K562 (cell line): ENCODE measurements around the gene ATP2B1. TPM values are rescaled to one million over a fixed set of nuclear protein-coding genes. Genes with fewer than 3 reads are reported as not detected.

Experiments
- KLF10 ChIP-seq: fragments of 250-450 bp; sonication (Bioruptor Pico); IDR thresholded peaks from 2 replicates; pipeline ENCODE4 v1.6.1; 2021; ENCODE audit warnings: matching md5 sums
- ZNF165 ChIP-seq: fragments of 250-450 bp; sonication (Bioruptor Pico); IDR thresholded peaks from 2 replicates; pipeline ENCODE4 v1.4.0; 2020; ENCODE audit warnings: borderline replicate concordance
- ZNF507 ChIP-seq: conservative IDR thresholded peaks from 2 replicates; pipeline ENCODE4 v1.6.1; 2017; ENCODE audit warnings: missing genetic modification characterization, missing compliant biosample characterization
- polyA plus RNA-seq, 8 experiments: library from polyadenylated mRNA; depleted of rRNA in 4 of 8; stranded (reverse) in 5 of 8; unstranded in 3 of 8; fragments of >200 nt; fragmentation: Nextera tagmentation in 2 of 8; fragmentation: Illumina TruSeq in 1 of 8; extraction: Ambion mirVana in 2 of 8; extraction: Trizol in 1 of 8; gene quantifications; 2 replicates each; pipeline versions ENCODE4 v1.2.1 to v1.2.3, GENCODE V29; 2011 to 2014; ENCODE audit warnings: inconsistent platforms in 1 of 8, missing spikeins in 1 of 8
- total RNA-seq, 7 experiments: library from RNA; depleted of rRNA in 6 of 7; stranded (reverse); fragments of >200 nt in 6 of 7; fragmentation: Illumina TruSeq in 2 of 7; extraction: Trizol in 2 of 7; gene quantifications; 2 replicates each; pipeline versions ENCODE4 v1.2.1 to v1.2.3, GENCODE V29; 2011 to 2021; ENCODE audit warnings: low replicate concordance in 1 of 7
- TF ChIP-seq, protein P1 (sequence below): sonication (generic); formaldehyde crosslinking; IDR thresholded peaks from 2 replicates; pipeline ENCODE4 v1.8.0; 2023; ENCODE audit warnings: mild to moderate bottlenecking, missing genetic modification reagents
- TF ChIP-seq, protein P2 (sequence below): fragments of 450-650 bp; formaldehyde crosslinking; IDR thresholded peaks from 2 replicates; pipeline ENCODE4 v1.4.0; 2020; ENCODE audit warnings: mild to moderate bottlenecking
- TF ChIP-seq, protein P3 (sequence below): fragments of 450-650 bp; formaldehyde crosslinking; IDR thresholded peaks from 2 replicates; pipeline ENCODE4 v1.4.0; 2020; ENCODE audit warnings: mild to moderate bottlenecking, moderate library complexity

The ATP2B1 gene
- total and polyA plus RNA-seq, 9 of the 15 experiments (the other 6 are each of a cell fraction or from before 2014, with no cell fraction given) = 8.6 to 39.0 (median 27.8) TPM

DNA sequence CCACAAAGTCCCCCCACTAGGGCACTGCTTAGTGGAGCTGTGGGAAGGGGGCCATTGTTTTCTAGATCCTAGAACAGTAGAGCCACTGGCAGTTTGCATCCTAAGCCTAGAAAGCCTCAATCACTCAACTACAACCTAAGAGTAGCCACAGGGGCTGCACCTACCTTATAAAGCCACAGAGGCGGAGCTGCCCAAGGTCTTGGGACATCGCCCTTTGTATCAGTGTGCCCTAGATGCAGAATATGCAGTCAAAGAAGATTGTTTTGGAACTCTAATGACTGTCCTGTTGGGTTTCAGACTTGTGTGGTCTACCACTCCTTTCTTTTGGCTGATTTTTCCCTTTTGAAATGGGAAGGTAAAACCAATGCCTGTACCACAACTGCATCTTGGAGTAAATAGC, 59.5 kb downstream of the ATP2B1 start (continued):
- TF ChIP-seq, protein P1, sequence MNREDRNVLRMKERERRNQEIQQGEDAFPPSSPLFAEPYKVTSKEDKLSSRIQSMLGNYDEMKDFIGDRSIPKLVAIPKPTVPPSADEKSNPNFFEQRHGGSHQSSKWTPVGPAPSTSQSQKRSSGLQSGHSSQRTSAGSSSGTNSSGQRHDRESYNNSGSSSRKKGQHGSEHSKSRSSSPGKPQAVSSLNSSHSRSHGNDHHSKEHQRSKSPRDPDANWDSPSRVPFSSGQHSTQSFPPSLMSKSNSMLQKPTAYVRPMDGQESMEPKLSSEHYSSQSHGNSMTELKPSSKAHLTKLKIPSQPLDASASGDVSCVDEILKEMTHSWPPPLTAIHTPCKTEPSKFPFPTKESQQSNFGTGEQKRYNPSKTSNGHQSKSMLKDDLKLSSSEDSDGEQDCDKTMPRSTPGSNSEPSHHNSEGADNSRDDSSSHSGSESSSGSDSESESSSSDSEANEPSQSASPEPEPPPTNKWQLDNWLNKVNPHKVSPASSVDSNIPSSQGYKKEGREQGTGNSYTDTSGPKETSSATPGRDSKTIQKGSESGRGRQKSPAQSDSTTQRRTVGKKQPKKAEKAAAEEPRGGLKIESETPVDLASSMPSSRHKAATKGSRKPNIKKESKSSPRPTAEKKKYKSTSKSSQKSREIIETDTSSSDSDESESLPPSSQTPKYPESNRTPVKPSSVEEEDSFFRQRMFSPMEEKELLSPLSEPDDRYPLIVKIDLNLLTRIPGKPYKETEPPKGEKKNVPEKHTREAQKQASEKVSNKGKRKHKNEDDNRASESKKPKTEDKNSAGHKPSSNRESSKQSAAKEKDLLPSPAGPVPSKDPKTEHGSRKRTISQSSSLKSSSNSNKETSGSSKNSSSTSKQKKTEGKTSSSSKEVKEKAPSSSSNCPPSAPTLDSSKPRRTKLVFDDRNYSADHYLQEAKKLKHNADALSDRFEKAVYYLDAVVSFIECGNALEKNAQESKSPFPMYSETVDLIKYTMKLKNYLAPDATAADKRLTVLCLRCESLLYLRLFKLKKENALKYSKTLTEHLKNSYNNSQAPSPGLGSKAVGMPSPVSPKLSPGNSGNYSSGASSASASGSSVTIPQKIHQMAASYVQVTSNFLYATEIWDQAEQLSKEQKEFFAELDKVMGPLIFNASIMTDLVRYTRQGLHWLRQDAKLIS = no peak
- TF ChIP-seq, protein P2, sequence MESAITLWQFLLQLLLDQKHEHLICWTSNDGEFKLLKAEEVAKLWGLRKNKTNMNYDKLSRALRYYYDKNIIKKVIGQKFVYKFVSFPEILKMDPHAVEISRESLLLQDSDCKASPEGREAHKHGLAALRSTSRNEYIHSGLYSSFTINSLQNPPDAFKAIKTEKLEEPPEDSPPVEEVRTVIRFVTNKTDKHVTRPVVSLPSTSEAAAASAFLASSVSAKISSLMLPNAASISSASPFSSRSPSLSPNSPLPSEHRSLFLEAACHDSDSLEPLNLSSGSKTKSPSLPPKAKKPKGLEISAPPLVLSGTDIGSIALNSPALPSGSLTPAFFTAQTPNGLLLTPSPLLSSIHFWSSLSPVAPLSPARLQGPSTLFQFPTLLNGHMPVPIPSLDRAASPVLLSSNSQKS (CRISPR knock-in tag) = no peak
- TF ChIP-seq ZNF507 (no peak), KLF10 (CRISPR knock-in tag) (no peak), ZNF165 (CRISPR knock-in tag) (no peak)
- TF ChIP-seq, protein P3, sequence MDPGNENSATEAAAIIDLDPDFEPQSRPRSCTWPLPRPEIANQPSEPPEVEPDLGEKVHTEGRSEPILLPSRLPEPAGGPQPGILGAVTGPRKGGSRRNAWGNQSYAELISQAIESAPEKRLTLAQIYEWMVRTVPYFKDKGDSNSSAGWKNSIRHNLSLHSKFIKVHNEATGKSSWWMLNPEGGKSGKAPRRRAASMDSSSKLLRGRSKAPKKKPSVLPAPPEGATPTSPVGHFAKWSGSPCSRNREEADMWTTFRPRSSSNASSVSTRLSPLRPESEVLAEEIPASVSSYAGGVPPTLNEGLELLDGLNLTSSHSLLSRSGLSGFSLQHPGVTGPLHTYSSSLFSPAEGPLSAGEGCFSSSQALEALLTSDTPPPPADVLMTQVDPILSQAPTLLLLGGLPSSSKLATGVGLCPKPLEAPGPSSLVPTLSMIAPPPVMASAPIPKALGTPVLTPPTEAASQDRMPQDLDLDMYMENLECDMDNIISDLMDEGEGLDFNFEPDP (CRISPR knock-in tag) = no peak
- TF ChIP-seq, all 486 proteins: peak for 0
